GM21423 (cell line): ENCODE data around the gene DLG2.
"Not testable (repeated sequence)": the region's sequence is repeated elsewhere in the genome, so short reads cannot be mapped to it uniquely, and the experiment has no call there.

Source experiments
- ATAC-seq: cut with Tn5 transposase; IDR thresholded peaks from one replicate; pipeline ENCODE4 v1.9.1; 2021; ENCODE audit warnings: mild to moderate bottlenecking, moderate library complexity; ENCODE audit not compliant: unreplicated experiment

Gene DLG2

DNA sequence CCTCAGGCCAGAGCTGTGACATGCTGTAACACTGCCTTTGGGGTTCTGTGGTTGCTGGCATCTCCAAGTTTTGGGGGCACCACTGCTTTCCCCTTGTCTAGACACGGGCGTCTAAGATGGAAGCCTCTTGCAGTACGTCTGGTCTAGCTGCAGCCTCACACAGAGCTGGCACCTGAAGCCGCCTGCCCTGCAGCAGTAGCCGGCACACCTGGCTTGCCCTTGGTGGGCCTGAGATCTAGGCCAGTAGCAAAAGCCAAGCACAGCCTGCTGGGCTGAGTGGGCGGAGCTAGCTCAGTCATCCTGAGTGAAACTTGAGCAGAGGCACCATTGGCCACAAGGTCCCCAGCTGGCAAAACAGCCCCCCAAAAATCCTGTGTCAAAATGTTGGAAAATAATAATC lies 154.2 kb downstream of the DLG2 start:
- ATAC-seq: no peak

DNA sequence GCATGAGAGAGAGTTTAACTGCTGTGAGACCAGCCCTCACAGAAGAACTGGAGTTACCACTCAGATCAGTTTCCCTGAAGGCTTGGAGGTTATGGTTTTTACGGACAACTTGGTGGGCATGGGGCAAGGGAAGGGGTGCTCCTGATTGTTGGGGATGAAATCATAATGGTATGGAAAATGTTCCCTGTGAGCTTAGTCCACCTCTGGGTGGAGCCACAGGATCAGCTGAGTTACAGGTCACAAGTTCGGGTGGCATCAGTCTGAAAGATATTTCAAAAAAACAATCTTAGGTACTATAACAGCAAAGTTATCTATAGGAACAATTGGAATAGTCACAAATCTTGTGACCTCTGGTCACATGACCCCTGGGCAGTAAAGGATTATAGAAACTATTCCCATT lies 162.9 kb downstream of the DLG2 start:
- ATAC-seq: no peak

DNA sequence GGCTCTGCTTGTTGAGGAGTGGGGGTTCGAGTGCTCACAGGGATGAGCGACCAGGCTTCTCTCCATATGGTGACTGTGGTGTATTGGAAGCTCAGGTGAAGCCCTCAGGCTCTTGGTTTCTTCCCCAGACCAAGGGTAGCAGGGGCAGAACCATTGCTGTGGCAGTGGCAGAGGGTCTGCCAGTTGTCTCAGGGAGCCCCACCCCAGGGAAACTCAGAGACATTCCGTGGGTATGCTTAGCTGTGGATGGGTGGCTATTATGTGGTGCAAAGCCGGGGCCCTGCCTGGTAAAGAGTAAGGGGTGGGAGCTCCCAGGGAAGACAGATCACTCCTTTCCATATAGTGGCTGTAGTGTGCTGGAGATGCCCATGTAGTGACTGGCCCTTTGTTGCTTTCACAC lies 167.8 kb downstream of the DLG2 start:
- no peak for ATAC-seq

DNA sequence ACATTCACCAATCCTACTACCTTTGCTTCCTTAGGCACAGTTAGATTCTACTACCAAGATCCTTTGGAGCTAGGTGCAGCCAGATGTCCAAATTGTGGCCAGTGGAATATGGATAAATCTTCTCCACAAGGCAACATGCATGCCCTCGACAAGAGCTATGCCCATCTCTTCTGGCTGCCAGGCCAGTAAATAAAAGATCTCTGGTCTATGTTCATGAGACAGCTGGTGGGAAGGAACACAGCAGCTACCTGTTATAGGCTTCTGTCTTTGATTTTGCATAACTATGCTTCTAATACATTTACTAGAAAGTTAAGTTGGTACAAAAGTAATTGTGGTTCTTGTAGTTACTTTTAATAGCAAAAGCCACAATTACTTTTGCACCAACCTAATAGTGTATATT lies 182.7 kb downstream of the DLG2 start:
- no peak for ATAC-seq

DNA sequence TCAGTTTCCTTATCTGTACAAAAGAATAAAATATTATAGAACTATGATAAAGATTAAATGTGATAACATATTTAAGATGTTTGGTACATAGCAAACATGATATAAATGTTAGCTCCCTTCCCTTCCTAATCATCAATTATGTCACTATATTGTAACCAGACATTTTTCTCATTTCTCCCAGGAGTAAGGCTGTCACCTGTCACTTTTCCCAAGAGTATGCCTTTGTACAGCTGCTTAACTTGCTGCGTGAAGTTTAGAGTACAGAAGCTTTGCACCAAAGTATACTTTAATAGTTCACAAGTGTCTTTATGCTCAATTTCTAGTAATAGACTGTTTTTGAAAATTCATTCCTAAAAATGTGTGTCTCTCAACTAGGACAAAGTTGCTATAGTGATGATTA lies 186.9 kb downstream of the DLG2 start:
- no peak for ATAC-seq

DNA sequence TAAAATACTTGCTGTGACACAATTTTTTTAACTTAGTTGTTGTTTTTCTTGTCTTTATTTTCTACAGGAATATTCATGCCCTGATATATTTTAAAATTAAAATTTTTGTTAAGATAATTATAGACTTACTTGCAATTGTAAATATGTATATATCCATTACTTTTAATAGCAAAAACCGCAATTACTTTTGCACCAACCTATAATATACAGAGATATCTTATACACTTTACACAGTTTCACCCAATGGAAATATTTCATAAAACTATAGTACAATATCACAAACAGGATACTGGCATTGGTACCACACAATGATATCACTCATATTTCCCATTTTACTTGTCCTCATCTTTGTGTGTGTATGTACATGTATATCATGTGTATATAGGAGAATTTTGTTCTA lies 188.8 kb downstream of the DLG2 start:
- ATAC-seq: no peak

DNA sequence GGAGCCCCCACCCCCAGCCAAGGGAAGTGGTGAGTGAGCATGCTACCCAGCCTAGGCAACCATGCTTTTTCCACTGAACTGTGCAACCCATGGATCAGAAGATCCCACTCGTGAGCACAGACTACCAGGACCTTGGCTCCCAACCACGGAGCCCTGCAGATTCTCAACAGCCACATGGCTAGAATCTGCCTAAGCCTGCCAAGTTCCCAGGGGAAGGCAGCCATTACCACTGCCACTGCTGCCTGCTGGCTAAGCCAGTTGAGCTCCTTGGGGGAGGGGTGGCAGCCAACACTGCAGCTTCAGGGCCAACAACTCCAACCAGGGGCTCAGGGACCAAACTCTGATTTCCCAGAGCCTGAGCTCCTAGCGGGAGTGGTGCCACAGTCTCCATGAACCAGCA lies 195.8 kb downstream of the DLG2 start:
- no peak for ATAC-seq

DNA sequence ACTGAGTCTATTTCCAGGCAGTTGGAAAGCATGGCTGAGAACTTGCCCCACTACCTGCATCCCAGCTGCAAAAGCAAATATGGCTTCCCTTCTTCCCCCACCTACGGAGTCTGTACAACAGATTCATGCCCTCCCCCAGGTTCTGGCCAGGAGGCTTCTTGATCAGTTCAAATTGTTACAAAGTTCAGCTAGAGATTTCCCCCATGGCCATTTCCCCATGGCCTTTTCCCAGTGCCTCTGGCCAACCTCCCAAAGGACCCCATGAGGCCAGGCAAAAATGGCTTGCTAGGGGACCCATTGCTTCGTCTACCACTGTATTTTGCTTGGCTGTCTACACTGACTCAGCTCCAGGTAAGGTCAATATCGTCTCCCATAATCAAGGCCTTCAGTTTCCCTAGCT lies 203.3 kb downstream of the DLG2 start:
- ATAC-seq: no peak

DNA sequence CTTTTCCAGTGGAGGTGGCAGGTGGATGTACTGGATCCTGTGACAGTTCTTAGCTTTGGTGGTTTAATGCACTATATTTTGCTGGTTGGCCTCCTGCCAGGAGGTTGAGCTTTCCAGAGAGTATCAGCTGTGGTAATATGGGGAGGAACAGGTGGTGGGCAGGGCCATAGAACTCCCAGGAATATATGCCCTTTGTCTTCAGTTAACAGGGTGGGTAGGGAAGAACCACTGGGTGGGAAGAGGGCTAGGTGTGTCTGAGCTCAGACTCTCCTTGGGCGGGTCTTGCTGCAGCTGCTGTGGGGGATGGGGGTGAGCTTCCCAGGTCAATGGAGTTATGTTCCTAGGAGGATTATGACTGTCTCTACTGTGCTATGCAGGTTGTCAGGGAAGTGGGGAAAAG lies 203.8 kb downstream of the DLG2 start:
- ATAC-seq: no peak

DNA sequence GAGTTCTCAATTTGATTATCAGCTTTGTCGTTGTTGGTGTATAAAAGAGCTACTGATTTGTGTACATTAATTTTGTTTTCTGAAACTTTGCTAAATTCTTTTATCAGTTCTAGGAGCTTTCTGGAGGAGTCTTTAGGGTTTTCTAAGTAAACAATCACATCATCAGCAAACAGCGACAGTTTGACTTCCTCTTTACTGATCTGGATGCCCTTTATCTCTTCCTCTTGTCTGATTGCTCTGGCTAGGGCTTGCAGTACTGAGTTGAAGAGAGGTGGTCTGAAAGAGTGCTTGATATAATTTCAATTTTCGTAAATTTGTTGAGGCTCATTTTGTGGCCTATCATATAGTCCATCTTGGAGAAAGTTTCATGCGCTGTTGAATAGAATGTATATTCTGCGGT lies 213.0 kb downstream of the DLG2 start:
- ATAC-seq: no peak

DNA sequence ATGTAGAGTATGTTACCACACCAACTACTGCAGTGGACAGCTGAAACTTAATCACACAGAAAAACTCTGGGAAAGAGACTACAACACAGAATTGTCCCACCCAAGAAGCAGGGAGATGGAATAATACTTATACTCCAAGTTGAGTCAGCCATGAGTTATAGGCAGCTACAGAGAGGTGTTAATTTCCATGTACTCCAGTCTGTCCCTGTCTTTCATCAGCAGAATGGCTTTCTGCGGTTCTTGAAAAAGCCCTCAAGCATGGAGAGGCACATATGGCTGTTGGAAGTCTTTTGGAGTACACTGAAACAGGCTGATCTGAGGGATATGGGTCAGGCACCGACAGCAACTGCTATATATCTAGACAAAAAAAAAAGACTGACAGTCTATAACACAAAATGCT lies 219.5 kb downstream of the DLG2 start:
- no peak for ATAC-seq

DNA sequence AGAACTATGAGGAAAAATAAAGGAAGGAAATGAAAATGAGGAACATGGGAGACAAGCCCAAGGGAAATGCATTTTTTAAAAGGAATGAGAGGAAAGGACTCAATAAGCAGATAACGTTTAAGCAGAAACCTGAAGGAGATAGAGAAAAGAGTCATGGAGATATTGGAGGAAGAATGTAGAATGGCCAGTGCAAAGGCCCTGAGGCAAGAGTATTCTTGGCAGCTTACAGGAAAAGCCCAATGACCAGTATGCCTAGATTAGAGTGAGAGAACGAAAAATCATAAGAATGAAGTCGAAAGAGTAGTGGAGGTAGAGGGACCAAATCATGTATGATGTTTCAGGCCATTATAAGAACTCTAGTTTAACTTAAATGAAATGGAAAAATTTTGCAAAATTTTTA lies 220.3 kb downstream of the DLG2 start:
- ATAC-seq: no peak

DNA sequence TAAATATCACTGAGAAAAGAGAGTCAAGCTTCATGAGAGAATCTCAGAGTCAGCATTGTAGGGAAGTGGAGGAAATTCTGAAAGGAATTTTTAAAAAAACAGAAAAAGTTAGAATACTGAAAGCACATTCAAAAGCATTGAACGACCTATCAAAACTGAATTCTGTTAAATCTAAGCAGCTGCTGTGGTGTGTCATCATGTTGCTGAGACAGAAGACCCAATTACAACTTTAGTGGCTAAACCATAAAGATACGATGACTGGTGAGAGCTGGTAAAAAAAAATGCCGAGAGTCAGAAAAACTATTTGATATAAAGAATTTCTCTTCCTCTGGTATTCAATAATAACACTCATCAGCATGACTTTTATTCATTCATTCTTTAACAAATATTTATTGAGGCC lies 220.8 kb downstream of the DLG2 start:
- ATAC-seq: no peak

DNA sequence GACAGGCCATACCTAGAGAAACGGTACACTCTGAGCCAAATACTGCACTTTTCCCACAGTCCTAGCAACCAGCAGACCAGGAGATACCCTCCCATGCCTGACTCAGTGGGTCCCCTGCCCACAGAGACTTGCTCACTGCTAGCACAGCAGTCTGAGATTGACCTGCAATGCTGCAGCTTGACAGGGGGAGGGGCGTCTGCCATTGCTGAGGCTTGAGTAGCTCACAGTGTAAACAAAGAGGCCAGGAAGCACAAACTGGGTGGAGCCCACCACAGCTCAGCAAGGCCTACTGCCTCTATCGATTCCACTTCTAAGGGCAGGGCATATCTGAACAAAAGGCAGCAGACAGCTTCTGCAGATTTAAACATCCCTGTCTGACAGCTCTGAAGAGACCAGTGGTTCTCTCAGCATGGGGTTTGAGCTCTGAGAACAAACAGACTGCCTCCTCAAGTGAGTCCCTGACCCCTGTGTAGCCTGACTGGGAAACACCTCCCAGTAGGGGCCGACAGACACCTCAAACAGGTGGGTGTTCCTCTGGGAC lies 231.6 kb downstream of the DLG2 start:
- ATAC-seq: not testable (repeated sequence)

DNA sequence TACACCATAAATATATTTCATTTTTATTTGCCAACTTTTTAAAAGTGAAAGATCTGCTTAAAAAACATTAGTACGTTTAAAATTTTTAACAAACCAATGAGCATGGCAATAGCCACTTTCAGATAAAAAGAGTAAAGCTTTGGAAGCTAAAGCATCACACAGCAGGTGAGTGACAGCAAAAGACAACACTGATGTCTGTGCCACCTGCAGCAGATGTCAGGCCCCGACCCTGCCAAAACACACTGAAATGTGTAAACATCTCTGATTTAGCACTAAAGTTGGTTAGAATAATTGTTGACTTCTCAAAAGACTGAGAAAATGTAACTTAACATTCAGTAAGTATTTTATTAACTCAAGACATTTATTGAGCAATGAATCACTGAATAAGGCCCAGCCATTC lies 232.9 kb downstream of the DLG2 start:
- ATAC-seq: no peak

DNA sequence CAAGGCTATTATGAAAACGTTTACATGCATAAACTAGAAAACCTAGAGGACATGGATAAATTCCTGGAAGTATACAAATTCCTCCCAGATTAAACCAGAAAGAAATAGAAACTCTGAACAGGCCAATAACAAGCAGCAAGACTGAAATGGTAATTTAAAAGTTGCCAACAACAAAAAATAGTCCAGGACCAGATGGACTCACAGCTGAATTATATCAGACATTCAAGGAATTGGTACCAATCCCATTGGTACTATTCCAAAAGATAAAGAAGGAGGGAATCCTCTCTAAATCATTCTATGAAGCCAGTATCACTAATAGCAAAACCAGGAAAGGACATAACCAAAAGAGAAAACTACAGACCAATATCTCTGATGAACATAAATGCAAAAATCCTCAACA lies 236.0 kb downstream of the DLG2 start:
- ATAC-seq: no peak

DNA sequence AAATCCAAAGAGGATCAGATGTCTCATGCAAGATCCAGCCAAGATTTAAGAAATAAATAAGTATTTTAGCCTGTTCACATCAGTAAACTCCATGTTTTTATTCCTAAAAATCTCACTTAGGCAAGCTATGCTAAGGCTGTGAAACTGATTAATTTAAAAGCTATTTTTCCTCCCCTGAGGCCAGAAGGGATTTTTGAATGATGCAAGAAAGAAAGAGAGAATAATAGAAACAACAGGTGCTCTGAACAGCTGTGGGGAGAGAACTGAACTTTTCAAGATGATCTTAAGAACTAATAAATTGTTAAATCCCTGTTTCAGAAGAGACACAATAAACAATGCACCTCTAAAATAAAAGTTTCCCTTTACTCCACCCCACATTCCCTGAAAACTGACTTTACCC lies 241.6 kb downstream of the DLG2 start:
- ATAC-seq: no peak

DNA sequence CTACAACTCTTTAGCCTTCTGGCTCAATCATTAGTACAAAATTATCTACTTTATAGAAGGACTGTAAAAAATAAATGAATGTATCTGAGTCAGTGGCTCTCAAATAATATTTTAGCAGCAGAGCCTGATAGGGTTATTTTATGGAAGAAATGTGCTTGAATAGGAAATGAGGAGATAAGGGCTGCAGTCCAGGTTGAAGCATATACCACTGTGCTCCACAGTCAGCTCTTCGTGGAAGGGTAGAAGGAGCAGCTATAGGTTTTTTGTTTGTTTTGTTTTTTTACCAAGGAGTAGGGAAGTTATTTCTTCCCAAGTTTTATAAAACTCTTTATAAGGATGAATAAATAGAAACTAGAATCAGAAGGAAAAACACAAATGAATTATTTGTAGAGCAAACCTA lies 242.0 kb downstream of the DLG2 start:
- no peak for ATAC-seq

DNA sequence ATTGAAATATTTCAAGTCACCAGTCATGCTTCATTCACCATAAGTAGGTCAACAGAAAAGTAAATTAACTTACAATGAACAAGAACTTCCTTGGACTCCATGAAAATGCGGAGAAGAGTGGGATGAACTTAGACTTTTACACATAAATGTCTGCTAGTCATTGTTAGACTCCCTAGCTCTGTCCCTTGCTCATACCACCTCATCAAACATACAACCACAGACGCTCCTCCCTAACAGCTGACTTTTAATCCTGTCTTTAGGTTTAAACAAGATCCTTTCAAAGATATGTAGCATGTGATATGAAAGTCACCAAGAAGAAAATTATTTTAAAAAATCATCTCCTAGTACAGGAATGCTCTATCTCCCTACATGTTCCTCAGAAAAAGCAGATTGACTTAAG lies 248.1 kb downstream of the DLG2 start:
- ATAC-seq: no peak

DNA sequence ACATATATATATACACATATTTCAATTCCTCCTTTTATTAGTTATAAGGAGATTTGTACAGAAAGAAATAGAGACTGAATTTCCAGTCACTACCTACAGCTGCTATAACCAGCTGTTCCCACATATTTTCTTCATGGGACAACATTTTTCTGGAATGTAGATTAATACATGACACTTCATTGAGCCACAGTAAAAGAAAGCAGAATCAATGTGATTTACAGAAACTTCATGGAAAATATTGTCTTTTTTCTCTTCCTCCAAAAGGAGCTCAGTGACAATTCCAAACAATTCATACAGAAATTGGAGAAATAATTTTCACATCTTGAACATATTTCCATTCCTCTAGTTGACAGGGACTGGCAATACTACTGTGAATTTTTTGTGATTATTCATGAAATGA lies 249.2 kb downstream of the DLG2 start:
- ATAC-seq: no peak

DNA sequence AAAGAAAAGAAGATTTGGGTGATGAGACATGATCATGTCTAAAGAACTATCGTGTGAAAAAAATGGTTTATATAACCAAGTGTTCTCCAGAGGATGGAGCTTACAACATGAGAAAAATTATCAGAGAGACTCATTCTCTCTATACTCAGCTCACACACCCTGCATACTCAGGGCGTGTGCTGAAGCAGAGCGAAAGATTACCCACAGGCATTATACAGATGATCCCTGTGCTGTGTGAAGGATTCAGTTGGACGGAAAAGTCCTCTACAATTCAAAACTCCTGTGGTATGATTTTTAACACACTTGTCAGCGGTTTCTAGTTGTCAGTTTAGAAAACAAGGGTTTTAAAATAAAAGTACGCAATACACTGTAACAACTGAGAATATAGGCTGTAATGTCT lies 267.3 kb downstream of the DLG2 start:
- no peak for ATAC-seq

DNA sequence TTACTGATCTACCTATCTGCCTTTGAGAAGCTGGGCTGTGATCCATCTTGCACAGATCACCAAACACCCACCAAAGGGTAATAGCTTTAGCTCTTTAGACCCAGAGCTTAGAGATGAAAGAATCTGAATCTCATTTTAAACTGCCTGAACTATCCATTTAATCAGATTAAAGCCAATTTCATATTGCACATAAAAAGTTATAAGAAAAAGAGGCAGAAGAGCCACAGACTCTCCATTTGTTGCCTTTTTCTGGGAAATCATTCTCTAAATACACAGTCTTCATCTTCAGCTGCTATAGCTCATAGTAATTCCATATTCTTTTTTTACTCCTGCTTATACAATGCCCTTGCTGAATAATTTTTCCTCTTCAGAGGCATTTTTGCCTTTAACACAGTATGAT lies 271.2 kb downstream of the DLG2 start:
- ATAC-seq: no peak

DNA sequence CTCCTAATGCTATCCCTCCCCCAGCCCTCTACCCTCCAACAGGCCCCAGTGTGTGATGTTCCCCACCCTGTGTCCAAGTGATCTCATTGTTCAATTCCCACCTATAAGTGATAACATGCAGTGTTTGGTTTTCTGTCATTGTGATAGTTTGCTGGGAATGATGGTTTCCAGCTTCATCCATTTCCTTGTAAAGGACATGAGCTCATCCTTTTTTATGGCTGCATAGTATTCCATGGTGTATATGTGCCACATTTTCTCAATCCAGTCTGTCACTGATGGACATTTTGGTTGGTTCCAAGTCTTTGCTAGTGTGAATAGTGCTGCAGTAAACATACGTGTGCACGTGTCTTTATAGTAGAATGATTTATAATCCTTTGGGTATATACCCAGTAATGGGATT lies 277.6 kb downstream of the DLG2 start:
- not testable (repeated sequence) for ATAC-seq

DNA sequence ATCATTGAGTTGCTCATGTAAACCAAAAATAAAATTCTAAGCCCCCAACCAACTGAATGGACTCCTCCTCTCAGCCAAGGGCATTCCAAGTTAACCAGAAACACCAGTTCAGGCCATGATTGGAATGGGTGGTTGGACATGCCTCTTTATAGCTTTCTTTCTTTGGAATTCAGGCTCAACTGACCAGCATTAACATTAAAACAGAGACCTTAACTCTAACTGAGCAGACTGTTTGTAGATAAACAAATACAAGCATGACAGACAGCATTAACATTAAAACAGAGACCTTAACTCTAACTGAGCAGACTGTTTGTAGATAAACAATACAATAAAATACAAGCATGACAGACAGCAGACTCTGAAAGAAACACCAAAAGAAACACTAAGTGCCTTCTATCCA lies 278.2 kb downstream of the DLG2 start:
- no peak for ATAC-seq
